Embryonic facial prominence (tissue), 1 donor: ENCODE results near the gene KLHL40.

Source experiments
- DNase-seq: peaks from one replicate; pipeline ENCODE4 v3.0.0-alpha.2; 2016; ENCODE audit errors: extremely low spot score

Gene KLHL40

DNA sequence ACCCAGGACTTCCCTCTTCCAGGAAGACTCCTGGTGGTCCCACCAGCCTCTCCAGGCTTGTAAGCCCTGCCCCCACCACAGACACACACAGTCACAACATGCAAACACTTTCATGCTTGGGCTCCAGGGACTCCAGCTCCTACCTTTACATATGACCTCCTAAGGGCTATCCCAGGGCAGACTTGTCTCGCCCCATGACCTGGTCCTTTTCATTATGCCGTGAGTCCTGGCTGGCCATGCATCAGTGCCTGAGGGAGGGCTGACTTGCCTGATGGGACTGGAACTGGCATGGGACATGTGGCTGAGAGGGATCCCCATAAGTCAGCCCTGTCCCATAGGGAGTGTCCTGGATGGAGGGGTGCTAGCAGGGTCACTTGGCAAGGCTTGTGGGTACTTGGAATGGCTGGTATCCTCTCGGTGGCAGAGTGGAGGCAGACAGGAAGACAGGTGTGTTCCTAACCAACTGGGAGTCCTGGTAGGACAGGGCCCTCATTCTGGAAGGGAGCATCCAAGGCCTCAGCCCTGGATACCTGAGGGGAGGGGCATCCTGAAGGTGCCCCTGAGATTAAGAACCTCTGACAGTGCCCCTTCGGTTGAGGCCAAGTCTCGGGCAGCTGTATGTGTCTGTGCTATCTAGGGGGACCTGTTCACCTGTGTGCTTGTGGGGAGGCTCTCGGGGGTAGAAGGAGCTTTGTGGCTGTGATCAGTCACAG lies 17.8 kb downstream of the KLHL40 start:
- DNase-seq, result no peak

DNA sequence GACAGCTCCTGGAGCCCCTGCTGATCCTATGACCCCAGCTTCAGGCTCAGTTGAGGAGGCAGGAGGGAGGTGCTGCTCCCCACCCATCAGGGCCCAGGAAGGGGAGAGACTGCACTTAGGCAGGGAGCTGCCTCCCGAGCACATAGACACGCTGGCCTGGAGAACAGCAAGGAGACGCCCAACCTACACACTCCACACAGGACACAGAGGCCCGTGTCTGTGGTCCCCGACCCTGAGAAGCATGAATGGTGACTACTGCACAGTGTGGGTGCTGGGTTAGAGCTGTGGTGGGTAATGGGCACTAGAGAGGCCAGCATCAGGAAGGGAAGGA lies 18.3 kb downstream of the KLHL40 start:
- DNase-seq, result no peak

DNA sequence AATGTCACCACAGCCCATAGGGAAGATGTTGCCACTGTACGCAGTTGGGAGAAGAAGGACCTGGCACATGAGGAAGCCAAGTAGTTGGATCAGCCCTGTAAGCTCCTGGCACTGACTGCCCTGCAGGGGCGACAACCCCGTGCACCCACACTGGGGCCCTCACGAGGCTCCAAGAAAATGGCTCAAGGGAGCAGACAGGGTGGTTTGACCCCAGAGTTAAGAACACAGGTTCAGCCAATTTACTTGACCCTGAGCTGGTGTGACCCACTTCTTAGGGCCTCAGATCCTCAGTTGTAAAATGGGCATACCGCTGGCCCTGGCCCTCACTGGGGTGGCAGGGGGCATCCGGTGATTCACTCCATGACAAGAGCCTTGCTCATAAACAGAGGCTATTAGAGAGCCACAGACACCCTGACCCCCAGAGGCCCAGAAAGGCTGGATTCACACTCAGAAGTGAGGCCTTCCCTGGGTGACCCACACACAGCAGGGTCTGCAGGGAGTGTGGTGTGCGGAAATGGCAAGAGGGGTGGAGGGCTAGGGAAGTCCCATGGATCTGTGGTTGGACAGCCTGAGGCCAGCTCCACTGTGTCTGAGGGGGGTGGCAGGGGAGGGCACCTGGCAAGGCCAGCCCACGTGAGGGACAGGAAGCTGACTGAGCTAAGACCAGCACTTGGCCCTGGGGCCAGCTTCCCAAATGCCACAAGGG lies 19.0 kb downstream of the KLHL40 start:
- no peak for DNase-seq

DNA sequence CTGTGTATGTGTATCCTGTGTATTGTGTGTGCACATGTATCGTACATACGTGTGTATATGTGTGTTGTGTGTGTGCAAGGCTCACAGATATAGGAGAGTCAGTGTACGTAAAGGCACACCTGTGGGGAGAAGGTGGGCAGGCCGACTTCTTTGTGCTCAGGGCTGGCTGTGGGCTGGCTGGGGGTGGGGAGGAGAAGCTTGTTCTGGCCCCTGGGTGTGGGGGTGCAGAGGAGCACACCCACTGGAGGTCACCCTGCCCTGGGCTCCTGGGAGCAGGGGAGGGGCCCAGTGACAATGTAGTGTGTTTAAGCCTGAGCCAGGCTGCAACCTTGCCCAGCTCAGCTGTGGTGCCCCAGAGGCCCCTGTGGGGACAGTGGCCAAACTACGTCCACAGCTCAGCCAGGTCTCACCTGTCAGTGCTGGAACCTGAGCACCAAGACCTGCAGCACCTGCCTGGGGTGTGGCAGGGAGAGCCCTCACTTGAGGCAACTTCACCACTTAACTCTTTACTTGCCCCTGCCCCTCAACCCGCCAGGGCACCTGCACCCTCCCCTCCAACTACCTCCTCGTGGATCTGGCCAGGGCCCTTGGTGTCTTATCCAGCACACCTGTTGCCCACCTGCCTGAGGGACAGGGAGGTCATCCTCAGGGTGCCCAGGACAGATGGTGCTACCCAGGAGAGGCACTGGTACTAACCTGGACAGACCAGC lies 19.9 kb downstream of the KLHL40 start:
- DNase-seq, result no peak

DNA sequence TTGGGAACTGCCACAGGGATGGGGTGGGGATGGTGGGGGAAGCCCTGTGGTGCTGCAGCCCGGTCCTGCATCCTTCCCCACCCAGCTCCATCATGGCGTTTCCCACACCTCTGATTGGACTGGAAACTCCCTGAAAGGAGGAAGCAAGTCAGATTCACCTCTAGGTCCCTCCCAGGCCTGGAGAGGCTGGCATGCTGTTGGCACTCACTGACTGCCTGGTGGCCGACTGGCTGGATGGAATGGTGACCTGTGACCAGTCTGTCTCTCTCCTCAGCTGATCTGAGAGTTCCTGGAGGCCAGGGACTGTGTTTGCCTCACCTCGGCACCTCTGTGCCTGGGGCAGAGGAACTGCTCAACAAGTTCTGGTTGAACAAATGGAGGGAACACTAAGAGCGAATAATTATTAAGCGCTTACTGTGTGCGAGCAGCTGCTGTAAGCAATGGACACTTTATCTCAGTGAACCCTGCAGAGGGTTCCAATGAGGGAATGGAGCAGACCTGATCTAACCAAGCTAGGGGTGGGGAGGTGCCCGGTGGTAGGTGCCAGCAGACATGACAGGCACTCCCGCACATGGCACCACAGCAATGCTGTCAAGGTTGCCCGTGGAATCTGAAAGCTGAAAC lies 20.7 kb downstream of the KLHL40 start:
- DNase-seq, result no peak

DNA sequence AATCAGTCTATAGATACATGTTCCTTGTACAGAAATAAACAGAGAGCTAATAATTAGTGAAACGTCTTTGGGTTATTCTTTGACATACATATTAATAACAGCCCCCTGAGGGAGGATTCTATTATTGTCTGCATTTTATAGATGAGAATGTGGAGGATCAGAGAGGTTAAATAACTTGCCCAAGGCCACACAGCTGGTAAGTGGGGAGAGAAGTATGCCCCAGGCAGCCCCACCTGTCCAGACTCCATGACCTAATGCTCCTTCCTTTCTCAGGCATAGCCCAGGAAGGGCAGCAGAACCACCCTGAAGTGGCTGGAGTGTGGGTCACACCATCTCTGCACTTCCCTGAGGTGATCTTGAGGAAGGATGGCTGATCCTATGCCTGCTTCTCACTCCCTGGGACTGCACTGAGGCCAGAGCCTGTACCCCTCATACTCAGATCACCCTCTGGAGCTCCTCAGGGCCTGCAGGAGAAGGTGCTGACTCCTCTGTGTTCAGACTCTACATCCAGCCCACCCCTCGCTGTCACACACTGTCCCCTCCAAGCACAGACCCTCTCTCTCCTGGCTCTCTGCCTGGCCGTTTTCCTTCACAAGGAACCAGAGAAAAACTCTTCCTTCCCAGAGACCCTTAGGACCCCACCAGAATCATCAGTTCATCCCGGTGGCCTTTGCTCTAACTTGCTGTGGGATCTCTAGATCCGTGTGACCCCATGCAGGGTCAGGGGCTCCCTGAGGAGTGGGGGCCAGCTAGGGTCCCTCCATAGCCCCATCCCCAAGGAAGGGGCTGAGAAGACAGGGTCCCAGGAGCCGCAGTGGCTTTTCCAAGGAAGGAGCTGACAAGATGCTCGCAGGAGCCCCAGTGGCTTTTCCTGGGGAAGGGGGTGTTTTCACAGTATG lies 21.6 kb downstream of the KLHL40 start:
- DNase-seq, result no peak

DNA sequence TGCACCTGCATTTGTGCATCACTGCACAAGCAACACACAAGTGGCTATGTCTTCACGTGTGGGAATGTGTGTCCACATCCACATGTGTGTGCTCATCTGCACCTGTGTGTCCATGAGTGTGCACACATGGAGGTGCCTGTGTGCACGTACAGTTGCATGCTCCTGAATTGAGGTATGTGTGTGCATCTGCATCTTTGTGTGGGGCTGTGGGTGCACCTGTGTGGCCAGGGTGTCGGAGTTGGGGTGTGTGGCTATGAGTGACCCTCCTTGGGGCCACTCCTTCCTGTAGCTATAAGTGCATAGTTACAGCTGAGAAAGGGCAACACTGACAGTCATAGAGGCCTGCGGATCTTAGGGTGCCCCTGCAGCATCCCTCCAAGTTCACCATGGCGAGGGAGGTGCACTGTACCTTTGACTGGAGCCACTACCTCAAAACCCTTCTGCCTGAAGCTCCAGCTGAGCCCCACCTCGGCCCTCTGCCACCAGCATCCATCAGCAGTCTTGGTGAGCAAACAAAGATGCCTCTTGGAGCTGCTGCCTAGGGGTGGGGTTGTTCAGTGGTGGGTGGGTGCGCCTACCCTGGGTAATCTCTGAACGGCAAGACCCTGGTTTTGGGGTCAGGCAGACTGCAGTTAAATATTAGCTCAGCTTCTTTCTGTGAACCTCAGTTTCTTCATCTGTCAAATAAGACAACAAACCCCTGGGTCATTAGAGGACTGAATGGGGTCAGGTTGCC lies 22.5 kb downstream of the KLHL40 start:
- DNase-seq, result no peak

DNA sequence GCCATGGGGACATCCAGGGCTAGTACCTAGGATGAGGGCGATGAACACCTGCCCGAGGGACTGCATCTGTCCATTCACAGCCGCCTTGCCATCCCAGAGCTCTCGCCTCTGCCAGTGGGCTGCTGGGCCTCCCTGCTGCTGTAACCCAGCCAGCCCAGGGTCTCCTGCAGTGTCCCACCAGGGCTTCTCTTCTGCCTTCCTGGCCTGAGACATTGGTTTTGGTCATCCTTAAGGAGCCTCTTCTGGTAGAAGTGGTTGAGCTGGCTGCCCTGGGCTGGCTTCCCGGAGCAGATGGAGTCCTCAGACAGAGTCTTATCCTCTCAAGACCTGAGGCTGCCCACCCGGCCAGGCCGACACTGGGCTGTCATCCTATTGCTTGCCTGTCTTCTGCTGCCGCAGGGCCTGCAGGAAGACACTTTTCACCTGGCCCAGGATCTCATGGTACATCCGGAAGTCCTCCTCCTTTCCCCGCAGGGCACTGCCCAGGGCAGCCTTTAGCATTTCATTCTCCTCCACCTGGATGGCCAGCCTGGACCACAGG lies 23.3 kb downstream of the KLHL40 start:
- no peak for DNase-seq

DNA sequence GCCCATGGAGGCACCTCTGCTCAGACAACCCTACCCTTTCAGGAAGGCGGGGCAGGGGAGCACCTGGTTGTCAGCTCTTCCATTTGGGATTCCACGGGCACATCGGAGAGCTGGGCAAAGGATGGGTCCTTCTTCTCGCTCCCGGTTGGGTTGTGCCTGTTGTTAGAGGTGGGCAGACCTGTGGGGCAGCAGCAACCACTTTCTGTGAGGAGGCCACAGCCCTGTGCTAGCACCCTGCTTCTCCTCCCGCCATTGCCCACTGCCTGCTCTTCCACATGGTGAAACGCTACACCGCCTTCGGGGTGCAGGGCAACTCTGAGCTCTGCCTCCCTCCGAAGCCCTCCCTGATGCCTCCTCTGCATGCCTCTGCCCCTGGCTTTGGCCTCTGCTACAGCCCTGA lies 24.3 kb downstream of the KLHL40 start:
- DNase-seq, result no peak

DNA sequence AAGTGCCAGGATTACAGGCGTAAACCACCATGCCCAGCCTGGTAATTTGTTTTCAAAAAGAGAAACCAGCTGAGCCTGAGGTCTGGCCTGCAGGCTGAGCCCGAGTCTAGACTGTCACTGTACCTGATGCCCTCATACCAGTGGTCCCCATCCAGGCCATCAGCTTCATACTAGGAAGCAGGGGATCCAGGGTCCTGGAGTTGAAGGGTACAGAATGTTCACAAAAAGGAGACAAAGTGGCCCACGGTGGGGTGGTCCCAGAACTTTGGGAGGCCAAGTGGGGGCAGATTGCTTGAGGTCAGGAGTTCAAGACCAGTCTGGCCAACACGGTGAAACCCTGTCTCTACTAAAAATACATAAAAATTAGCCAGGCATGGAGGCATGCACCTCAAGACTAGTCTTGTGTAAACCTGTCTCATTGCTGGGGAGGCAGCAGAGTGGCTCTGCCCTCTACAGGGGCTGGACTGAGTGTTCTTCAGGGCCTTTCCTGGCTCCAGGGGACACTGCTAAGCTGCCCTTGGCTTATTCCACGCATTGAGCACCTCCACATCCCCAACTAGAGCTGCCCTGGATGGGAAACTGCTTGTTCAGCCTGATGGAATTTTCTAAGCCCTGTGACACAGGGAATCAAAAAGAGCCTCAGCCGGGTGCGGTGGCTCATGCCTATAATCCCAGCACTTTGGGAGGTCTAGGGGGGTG lies 25.1 kb downstream of the KLHL40 start:
- DNase-seq, result no peak

DNA sequence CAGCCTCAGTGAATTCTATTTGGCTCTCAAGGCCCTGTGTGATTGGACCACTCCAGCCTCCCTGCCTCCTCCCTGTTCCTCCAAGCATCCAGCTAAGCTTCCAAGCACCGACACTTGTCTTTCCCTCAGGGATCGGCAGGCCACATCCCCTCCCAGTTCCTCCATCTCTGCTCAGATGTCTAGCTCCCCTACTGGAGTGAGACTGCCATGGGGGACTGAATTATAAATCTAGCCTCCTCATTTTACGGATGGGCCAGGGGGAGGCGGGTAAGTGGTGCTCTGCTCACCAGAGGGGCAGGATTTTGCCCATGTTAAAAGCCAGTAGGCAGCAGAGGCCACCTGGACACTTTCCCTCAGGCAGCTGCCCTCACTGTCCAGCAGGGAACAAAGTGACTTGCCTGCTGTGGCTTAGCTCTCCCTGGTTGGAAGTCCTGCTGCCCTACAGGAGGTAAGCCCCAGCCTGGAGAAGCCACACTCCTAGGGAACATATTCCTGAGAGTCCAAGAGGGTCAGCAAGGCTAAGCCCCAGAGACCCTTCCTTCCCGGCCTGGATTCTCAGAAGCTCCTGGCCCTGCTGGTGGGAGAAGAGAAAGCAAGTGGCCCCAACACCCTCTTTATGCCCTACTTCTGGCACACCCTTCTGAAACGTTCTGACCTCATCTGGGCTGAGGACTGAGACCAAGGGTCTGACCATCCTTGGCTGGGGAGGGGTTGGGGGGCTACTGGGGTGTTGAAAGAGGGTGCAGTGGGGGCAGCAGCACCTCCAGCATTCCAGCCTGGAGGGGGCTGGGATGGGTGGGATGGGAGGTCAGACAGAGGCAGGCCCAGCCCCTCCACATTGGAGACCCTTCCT lies 26.4 kb downstream of the KLHL40 start:
- DNase-seq, result no peak

DNA sequence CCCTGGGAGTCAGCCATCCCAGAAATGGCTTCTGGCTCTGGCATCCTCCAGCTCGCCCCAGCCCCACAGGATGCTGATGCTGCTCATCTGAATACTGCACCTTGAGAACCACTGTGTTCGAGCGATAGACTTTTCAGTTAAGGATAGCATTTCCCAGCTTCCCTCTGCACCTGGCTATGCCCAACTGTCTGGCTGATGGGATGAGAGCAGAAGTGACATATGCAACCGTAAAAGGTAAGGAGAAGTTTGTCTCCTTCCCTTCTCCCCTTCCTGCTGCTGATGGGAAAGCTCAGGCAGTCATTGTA lies 27.0 kb downstream of the KLHL40 start:
- no peak for DNase-seq

DNA sequence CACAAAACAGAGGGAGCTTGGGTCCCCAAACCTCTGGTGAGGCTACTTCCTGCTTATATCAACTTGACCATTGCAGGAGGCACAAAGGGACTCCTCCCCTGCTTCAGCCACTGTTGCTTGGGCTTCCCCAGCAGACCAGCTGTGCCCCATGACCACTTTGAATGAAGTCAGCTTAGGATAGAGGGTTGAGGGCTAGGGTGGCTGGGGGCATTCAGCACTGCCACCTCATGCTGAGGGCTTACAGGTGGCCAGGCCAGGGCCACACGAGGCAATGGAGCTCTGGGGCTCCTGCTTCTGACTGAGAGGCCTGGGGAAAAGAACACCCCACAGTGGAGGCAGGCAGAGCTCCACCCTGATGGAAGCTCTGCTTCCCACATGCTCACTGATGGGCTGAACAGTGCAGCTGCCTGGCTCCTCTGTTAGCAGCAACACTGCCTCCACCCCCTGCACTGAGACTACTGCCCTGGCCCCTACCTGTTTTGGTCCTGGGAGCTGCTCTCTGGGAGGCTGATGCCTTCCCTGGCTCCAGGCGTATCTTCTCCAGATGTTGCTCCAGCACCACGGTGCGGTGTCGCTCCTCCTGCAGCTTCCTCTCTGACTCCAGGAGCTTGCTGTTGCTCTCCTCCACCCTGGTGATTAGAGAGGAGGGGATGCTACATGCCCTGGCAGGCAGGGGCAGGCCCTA lies 27.5 kb downstream of the KLHL40 start:
- DNase-seq, result no peak

DNA sequence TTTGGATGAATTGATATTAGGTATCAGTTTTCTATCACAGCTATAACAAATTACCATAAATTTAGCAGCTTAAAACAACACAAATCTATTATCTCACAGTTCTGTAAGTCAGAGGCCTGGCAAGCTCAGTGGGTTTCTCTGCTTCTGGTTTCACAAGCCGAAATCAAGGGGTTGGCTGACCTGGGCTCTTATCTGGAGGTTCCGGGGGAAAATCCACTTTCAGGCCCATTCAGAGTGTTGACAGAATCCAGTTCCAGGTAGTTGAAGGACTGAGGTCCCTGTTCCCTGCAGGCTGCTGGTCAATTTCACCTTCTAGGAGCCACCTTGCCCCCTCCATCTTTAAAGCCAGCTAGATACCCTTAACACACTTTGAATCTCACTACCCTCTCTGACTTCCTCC lies 28.4 kb downstream of the KLHL40 start:
- DNase-seq, result no peak

DNA sequence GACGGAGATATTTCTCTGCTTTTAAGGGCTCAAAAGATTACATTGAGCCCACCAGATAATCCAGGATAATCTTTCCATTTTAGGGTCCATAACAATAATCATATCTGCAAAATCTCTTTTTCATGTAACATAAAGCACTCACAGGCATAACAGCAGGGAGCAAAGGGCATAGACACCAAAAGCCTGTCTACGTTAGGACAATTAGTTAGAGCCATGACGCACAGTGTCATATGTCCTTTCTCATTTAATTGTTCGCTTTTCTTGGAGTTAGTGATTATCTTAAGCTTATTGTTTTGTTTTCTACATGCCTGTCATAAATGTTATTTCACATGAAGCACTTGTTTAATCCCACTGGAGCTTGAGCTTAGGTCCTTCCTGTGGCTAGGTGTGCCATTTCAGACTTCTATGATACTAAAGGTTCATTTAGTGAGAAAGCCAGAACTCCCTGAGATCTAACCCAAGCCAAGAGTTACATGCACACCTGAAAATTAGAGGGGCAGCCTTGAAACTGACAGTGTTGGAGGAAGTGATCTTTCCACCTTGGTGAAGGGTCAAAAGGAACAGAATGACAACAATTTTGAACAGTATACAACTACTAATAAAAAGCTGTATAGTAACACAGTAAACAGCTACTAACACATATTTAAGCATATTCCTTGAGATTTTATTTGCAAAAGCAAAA lies 29.0 kb downstream of the KLHL40 start:
- no peak for DNase-seq

DNA sequence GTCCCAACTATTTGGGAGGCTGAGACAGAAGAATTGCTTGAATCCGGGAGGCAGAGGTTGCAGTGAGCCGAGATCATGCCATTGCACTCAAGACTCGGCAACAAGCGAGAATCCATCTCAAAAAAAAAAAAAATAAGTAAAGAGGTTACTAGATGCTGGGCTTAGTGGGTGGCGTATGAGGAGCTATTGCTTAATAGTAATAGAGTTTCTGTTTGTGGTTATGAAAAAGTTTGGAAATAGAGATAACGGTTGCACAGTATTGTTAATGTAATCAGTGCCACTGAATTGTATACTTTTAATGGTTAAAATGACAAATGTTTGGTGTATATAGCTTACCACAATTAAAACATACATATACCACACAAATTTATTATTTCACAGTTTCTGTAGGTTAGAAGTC lies 32.0 kb downstream of the KLHL40 start:
- DNase-seq, result no peak

DNA sequence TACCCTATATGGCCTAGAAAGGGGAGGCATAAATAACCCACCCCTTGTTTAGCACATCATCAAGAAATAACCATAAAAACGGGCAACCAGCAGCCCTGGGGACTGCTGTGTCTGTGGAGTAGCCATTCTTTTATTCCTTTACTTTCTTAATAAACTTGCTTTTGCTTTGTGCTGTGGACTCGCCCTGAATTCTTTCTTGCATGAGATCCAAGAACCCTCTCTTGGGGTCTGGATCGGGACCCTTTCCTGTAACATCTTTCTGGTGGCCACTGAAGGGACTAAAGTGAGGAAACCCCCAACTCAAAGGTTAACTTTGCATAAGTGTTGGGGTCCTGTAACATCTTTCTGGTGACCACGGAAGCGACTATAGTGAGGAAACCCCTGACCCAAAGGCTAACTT lies 33.0 kb downstream of the KLHL40 start:
- DNase-seq, result no peak

DNA sequence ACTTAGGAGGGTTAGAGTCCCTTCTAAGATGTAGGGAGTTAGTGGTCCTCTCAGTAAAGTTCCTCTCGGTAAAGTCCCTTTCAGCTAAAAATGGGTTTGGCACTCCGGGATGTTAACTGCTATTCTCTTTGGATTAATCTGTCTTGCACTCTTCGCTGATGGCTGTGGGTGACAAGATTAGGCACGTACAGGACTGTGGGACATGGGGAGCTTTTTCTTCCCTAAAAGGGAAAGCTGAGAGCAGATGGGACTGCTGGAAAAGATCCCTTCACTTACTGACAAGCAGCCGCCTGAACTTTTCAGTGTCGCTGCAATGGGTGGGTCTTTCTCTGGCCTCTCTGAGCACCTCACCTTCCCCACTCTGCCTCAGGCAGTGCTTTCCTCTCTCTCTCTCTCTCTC lies 33.7 kb downstream of the KLHL40 start:
- DNase-seq, result no peak
